NCI-H1694 treated with DMSO at 0.1 percent for 48 hours (cell line): ENCODE data around the gene SLC25A21.

ENCODE experiments used
- DNase-seq: peaks from one replicate; lab custom pipeline; 2025; lab: John Stamatoyannopoulos, UW

Gene SLC25A21

GRCh38 chr14:36647824-36648753 lies 524.3 kb downstream of the SLC25A21 start:
- peak; percentile 68 for DNase-seq

DNA sequence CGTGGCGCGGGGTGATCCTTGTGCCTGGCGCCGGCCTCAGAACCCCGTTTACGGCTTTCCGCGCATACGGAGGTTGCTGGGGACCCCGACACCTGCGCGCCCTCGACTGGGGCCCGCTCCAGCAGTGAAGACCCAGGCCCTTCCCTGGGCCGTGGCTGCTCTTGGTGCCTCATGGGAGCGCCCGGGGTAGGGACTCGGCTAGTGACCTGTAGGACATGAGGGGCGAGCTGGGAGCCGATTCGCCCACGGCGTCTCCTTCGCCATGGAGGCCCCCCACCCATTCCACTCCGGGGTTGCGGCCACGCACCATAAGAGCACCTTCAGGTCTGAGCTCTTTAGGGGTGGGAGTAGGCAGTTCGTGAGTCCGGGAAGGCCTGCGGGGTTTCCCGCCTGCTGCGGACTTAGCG lies 525.0 kb downstream of the SLC25A21 start:
- no peak for DNase-seq

DNA sequence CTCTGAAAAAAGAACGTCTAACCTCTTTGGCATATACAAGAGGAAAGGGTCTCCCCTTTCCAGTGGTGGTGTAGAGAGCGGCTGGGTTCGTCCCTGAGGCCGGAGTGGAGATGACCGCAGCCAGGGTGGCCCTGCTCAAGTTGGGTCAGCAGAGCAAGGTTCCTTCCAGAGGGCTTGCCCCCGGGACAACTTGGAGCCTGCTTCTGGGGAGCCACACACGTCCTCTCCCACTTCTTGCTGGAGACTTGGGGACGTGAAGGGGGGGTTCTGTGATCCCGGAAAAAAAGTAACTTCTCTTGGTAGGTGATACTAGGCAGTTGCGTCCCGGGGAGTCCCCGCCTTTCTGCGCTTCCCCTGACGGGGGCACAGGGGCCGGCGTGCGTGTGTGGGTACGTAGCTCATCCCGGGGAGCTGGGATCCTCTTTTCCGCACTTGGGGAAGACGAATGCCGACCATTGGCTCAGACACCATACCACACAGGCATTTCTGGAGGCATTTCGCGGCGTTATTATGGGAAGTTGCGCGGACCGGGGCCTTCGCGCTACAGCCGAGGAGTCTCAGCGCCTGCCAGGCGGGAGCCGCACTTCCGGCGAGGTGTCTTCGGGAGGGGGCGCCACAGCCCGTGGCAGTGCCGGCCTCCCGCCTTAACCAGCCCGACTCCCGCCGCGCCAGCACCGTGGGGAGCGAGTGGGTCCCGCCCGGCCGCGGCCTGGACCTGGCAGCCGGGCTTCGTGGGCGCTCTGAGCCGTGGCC lies 525.6 kb downstream of the SLC25A21 start:
- DNase-seq: no peak

GRCh38 chr14:36633580-36633979 lies 538.8 kb downstream of the SLC25A21 start:
- DNase-seq: no peak
